Coronary artery (tissue), 2 donors: ENCODE results near the gene GLIS2.
A peak's percentile ranks its signal among the peaks of the same experiment; 100 is the strongest.

Experiments
- DNase-seq: peaks from one replicate; pipeline ENCODE4 v3.0.0-alpha.2; 2017; ENCODE audit warnings: low spot score
- H3K27ac ChIP-seq, 2 donors: fragments of 200-600 bp; sonication (generic); one replicate each; pipeline ENCODE4 v1.5.1; 2016 to 2019
- H3K4me3 ChIP-seq: fragments of 200-600 bp; sonication (generic); 2 replicates; pipeline ENCODE4 v1.5.1; 2016; ENCODE audit warnings: mild to moderate bottlenecking, moderate library complexity
- CTCF ChIP-seq: fragments of 200-600 bp; sonication (generic); IDR thresholded peaks from one replicate; pipeline ENCODE4 v1.5.1; 2019; ENCODE audit warnings: antibody characterized with exemption

Gene GLIS2

DNA sequence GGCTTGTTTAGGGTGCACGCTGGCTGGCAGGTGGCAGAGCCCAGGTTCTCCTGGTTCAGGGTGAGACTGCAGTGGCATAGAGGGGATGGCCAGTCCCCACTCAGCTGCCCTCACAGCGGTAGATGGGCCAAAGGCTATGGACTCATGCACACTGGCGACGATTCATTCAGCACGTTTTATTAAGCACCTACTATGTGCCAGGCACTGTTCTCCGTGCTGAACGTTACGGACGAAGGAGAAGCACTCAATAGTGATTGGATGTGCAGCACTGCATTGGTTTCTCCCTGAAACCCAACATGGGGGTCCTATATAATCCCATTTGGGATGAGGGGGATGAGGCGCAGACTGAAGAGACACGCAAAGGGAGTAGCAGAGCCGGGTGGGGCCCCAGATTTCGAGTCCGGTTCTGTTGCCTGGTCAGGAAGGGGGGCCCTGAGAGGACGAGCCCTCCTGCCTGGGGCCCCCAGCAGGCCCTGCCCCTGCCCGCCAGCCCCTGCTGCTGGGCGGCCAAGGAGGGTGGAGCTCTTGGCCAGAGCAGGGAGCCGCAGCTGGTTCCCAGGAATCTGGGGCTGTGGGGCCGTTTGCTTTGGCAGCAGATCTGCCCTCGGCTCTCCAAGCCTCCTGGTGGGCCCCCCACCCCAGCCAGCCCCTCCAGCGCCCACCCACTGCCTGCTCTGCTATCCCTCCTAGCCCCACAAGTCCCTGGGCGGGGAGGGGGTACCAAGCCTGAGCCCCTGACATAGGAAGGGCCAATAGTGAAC, 8.8 kb downstream of the GLIS2 start:
- H3K27ac ChIP-seq, result peak overlapping the region; percentile 73 to 96
- no peak for TF ChIP-seq CTCF
- no peak for DNase-seq
- H3K4me3 ChIP-seq, result peak overlapping the region; percentile 63

DNA sequence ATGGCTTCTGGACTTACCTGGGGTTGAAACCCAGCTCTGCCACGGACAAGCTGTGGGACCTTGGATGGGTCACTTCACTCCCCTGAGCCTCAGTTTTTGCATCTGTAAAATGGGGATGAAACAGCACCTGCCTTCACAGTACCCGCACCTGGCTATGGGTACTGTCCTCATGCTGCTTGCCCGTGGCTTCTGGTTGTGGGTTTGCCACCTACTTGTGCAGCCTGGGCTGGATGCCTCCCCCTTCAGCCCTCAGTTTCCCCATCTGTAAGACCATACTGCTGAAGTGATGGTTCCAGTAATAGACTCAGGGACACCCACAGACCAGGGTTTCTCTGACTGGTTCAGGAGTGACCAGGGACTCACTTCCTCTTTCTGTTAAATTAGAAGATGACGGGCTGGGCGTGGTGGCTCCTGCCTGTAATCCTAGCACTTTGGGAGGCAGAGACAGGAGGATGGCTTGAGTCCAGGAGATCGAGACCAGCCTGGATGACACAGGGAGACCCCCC, 9.4 kb downstream of the GLIS2 start:
- peak overlapping the region; percentile 73 to 96 for H3K27ac ChIP-seq
- DNase-seq, result no peak
- TF ChIP-seq CTCF, result no peak
- peak overlapping the region; percentile 63 for H3K4me3 ChIP-seq

DNA sequence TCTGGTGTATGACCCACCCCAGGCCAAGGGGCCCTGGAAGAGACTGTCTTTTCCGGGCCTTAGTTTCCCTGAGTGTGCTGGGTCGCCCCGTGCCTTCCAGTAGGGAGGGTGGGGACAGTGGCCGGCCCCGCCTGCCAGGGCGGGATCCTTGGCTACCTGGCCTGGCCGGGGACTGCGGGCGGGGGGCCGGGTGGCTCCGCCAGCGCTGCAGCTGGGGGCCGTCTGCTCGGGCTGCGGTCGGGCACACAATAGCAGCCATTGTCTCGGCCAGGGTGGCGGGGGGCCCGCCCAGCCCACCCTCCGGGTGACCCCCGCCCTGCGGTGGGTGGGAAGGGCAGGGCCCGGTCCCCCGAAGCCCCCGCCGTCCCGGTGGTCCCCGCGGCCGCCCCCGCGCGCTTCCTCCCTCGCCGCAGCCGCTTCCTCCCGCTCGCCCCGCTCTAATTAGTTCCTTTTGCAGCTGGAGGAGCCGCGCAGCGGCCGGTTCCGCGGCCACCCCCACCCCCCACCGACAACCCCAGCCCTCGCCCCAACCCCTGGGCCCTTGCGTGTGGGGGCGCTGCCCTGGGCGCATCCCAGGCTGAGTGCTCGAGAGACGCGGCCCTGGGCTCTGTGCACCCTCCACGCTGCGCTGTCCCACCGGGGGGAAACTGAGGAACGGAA, 11.6 kb downstream of the GLIS2 start:
- Histone ChIP-seq H3K27ac (peak overlapping the region; percentile 73 to 90), H3K4me3 (peak overlapping the region; percentile 75)
- no peak for DNase-seq
- TF ChIP-seq CTCF, result no peak

GRCh38 chr16:4328046-4328781, 12.3 kb downstream of the GLIS2 start:
- DNase-seq, result no peak
- H3K4me3 ChIP-seq, result peak overlapping the region; percentile 75
- peak overlapping the region; percentile 73 to 90 for H3K27ac ChIP-seq
- TF ChIP-seq CTCF, result peak; percentile 60

DNA sequence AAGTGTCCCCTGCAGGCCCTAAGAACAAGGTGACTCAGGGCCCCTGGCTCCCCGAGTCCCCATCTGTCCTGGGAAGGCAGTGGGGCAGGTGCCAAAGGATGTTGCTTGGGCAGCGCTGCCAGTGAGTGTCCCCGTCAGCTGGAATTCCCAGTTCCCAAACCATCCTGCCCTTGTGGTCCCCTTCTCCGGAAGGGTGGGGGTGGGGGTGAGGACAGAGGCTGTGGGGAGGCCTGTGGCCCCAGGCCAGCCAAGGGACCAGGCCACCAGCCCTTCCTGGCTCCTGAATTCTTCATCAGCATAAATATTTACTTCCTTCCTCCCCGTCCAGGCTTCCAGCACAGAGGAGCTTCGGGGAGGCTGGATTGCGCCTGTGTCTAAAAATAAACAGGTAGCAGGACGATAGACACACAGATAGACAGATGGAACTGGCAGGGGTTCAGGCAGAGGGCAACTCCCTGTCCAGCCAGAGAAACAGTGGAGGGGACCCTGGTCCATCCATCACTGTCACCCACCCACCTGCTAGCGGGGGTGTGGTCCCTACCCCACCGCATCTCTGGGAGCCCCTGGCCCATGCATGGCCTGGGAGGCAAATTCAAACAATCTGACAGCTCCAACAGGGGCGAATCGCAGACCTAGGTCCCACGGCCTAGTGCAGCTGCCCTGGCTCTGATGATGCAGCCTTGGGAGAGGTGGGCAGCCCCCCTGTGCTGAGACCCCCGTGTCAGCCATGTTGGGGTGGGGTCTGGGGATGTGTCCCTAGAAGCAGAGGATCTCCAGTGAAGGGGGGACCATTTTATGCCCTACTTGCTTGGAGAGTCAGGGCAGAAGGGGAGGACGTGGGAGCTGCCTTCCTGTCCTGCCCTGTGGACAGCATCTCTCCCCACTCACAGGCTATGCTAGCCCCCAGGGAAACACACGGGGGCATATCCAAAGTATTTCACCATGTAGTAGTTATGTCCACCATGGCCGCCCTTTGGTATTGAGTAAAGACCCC, 13.2 kb downstream of the GLIS2 start:
- DNase-seq, result no peak
- no peak for TF ChIP-seq CTCF
- Histone ChIP-seq H3K4me3 (peak overlapping the region; percentile 75), H3K27ac (peak overlapping the region; percentile 73 to 90)

GRCh38 chr16:4330277-4330874, 14.5 kb downstream of the GLIS2 start:
- no peak overlapping the region for H3K27ac ChIP-seq
- TF ChIP-seq CTCF, result peak; percentile 98
- H3K4me3 ChIP-seq, result no peak overlapping the region
- DNase-seq, result no peak
